GM18867 (cell line): Measurements from ENCODE around the gene SLC8A3.

ENCODE experiments used
- ATAC-seq: cut with Tn5 transposase; IDR thresholded peaks from one replicate; pipeline ENCODE4 v1.9.1; 2021; ENCODE audit warnings: mild to moderate bottlenecking, moderate library complexity; ENCODE audit not compliant: unreplicated experiment

SLC8A3 gene

GRCh38 chr14:70029296-70030132, 159.2 kb downstream of the SLC8A3 start:
- no peak for ATAC-seq

GRCh38 chr14:70027785-70028428, 160.8 kb downstream of the SLC8A3 start:
- no peak for ATAC-seq

- ATAC-seq = no peak
Observed at GRCh38 chr14:70023871-70024270, 164.9 kb downstream of the SLC8A3 start.

GRCh38 chr14:70022771-70023445, 165.8 kb downstream of the SLC8A3 start:
- ATAC-seq = no peak

GRCh38 chr14:70021548-70022220, 167.1 kb downstream of the SLC8A3 start:
- no peak for ATAC-seq

GRCh38 chr14:70020352-70021170, 168.2 kb downstream of the SLC8A3 start:
- ATAC-seq = no peak

GRCh38 chr14:70019695-70020094, 169.1 kb downstream of the SLC8A3 start:
- no peak for ATAC-seq

GRCh38 chr14:70018713-70019211, 170.0 kb downstream of the SLC8A3 start:
- no peak for ATAC-seq

GRCh38 chr14:70018230-70018629, 170.5 kb downstream of the SLC8A3 start:
- ATAC-seq = no peak

GRCh38 chr14:70014406-70015095, 174.2 kb downstream of the SLC8A3 start:
- ATAC-seq = no peak

GRCh38 chr14:70013271-70013873, 175.4 kb downstream of the SLC8A3 start:
- ATAC-seq = no peak

- no peak for ATAC-seq
Observed at GRCh38 chr14:70011708-70012107, 177.0 kb downstream of the SLC8A3 start.

- no peak for ATAC-seq
Observed at GRCh38 chr14:70011098-70011497, 177.7 kb downstream of the SLC8A3 start.

- ATAC-seq = no peak
Observed at GRCh38 chr14:70009961-70010360, 178.8 kb downstream of the SLC8A3 start.

GRCh38 chr14:70008284-70009262, 180.2 kb downstream of the SLC8A3 start:
- no peak for ATAC-seq

- no peak for ATAC-seq
Observed at GRCh38 chr14:70006699-70007098, 182.1 kb downstream of the SLC8A3 start.

GRCh38 chr14:70005281-70005805, 183.4 kb downstream of the SLC8A3 start:
- no peak for ATAC-seq

GRCh38 chr14:70004791-70005190, 184.0 kb downstream of the SLC8A3 start:
- ATAC-seq = no peak
